ENCODE data around the gene UBE2J1. TPM values are rescaled to one million over a fixed set of nuclear protein-coding genes. Genes with fewer than 3 reads are reported as not detected.

UBE2J1 gene
- total RNA-seq, 2 experiments from 2014 or later = 34.7 to 34.9 TPM

- CTCF ChIA-PET = interaction anchor here (0.8 to 1.0 kb wide), 2 partner anchors 12 to 16 kb away, joined by 4 to 5 read pairs; no protein-coding TSS in a partner anchor
- DNase-seq (peak in 2 of 14 experiments; percentile 30 to 42), ATAC-seq (ENCODE audit: poor library complexity) (peak; percentile 43)
- Histone ChIP-seq H3K27me3 (ENCODE audit: control insufficient read depth in 1 of 2, insufficient read depth in 2 of 2, low read length in 2 of 2) (no peaks in the 10 kb centered on the region), H3K4me1 (ENCODE audit: insufficient read depth, low read length) (peaks cover 3% of the 10 kb centered on the region), H3K27ac (ENCODE audit: low read depth in 1 of 2, low read length in 2 of 2) (no peak overlapping the region), H3K36me3 (ENCODE audit: insufficient read depth, low read length) (no peaks in the 10 kb centered on the region), H3K4me3 (ENCODE audit: low read length) (no peak overlapping the region), H3K9me3 (ENCODE audit: control insufficient read depth in 1 of 2, insufficient read depth in 1 of 2, low read length in 2 of 2) (no peaks in the 10 kb centered on the region)
- POLR2A ChIA-PET = interaction anchor here (0.6 to 1.0 kb wide), 4 partner anchors 9 to 279 kb away, joined by 3 to 5 read pairs (median 3); no protein-coding TSS in a partner anchor
- H3K36me3 Mint-ChIP-seq (ENCODE audit: low read depth) = peaks cover 5% of the 10 kb centered on the region
- no peaks in the 10 kb centered on the region for H3K9me3 Mint-ChIP-seq
- intact Hi-C loops (cut with DNase I, micrococcal nuclease) = no loop called here
- H3K27ac Mint-ChIP-seq = no peak overlapping the region
- H3K4me3 Mint-ChIP-seq = peak overlapping the region; percentile 35
- TF ChIP-seq, protein P1, sequence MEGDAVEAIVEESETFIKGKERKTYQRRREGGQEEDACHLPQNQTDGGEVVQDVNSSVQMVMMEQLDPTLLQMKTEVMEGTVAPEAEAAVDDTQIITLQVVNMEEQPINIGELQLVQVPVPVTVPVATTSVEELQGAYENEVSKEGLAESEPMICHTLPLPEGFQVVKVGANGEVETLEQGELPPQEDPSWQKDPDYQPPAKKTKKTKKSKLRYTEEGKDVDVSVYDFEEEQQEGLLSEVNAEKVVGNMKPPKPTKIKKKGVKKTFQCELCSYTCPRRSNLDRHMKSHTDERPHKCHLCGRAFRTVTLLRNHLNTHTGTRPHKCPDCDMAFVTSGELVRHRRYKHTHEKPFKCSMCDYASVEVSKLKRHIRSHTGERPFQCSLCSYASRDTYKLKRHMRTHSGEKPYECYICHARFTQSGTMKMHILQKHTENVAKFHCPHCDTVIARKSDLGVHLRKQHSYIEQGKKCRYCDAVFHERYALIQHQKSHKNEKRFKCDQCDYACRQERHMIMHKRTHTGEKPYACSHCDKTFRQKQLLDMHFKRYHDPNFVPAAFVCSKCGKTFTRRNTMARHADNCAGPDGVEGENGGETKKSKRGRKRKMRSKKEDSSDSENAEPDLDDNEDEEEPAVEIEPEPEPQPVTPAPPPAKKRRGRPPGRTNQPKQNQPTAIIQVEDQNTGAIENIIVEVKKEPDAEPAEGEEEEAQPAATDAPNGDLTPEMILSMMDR (IDR thresholded peaks at IDR 0.05) = no peak
- peaks cover 58% of the 10 kb centered on the region for H3K4me1 Mint-ChIP-seq (ENCODE audit: low read depth)
- no peaks in the 10 kb centered on the region for H3K27me3 Mint-ChIP-seq
Measured at GRCh38 chr6:89360415-89360999, 8.0 kb upstream of the UBE2J1 start.

DNA sequence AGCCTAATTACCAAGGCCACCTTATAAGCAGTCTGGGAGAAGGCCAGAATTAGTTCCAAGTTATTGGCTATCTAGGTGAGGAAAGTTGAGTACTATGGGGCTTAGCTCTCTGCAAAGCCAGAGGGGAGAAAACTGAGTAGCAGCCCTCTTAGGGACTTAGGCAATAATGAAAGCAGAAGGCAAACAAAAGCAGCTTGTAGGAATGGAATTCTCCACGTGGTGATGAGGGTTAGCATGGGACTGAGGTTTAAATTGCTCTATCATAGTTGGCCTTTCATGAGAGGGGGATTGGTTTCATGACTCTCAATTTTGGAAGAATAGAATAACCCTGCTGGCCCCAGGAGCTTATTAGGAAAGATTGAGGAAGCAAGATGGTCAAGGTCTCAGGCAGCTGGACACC, 7.0 kb upstream of the UBE2J1 start:
- H3K9me3 Mint-ChIP-seq = no peaks in the 10 kb centered on the region
- H3K4me3 Mint-ChIP-seq = no peak overlapping the region
- H3K9me3 ChIP-seq (ENCODE audit: control insufficient read depth in 1 of 2, insufficient read depth in 1 of 2, low read length in 2 of 2) = no peaks in the 10 kb centered on the region
- ChIA-PET CTCF (interaction anchor here (1.0 to 1.4 kb wide), 2 partner anchors 13 to 15 kb away, joined by 3 to 5 read pairs; no protein-coding TSS in a partner anchor), POLR2A (interaction anchor here (0.9 to 1.0 kb wide), 3 partner anchors 8 to 278 kb away, joined by 3 to 5 read pairs (median 3); no protein-coding TSS in a partner anchor)
- H3K36me3 ChIP-seq (ENCODE audit: insufficient read depth, low read length) = no peaks in the 10 kb centered on the region
- H3K27ac Mint-ChIP-seq = no peak overlapping the region
- no peak overlapping the region for H3K27ac ChIP-seq (ENCODE audit: low read depth in 1 of 2, low read length in 2 of 2)
- peaks cover 3% of the 10 kb centered on the region for H3K4me1 ChIP-seq (ENCODE audit: insufficient read depth, low read length)
- H3K36me3 Mint-ChIP-seq (ENCODE audit: low read depth) = peaks cover 5% of the 10 kb centered on the region
- no peaks in the 10 kb centered on the region for H3K27me3 ChIP-seq (ENCODE audit: control insufficient read depth in 1 of 2, insufficient read depth in 2 of 2, low read length in 2 of 2)
- ATAC-seq (ENCODE audit: poor library complexity) (no peak), DNase-seq (no peak)
- peaks cover 49% of the 10 kb centered on the region for H3K4me1 Mint-ChIP-seq (ENCODE audit: low read depth)
- no peaks in the 10 kb centered on the region for H3K27me3 Mint-ChIP-seq
- TF ChIP-seq, protein P1 (IDR thresholded peaks at IDR 0.05) = no peak
- intact Hi-C loops (cut with DNase I, micrococcal nuclease) = loop anchor here (10.0 kb wide), 5 partner anchors 275 to 1225 kb away; partner anchors contain the start of genes CASP8AP2 (in 1 of the 2), MAP3K7 (in 1 of the 2), MDN1 (in 1 of the 2) and PNRC1 (in 1 of the 2)
- no peak overlapping the region for H3K4me3 ChIP-seq (ENCODE audit: low read length)

- peak overlapping the region; percentile 92 for H3K4me3 Mint-ChIP-seq
- peaks cover 51% of the 10 kb centered on the region for H3K4me1 Mint-ChIP-seq (ENCODE audit: low read depth)
- peak overlapping the region; percentile 90 for H3K27ac Mint-ChIP-seq
- H3K27me3 ChIP-seq (ENCODE audit: control insufficient read depth in 1 of 2, insufficient read depth in 2 of 2, low read length in 2 of 2) = no peaks in the 10 kb centered on the region
- POLR2A ChIA-PET = interaction anchor here (0.7 to 4.6 kb wide), 9 partner anchors 8 to 394 kb away, joined by 3 to 45 read pairs (median 6); partner anchors contain the start of genes PNRC1, RNGTT and RRAGD
- peak in 4 of 14 experiments; percentile 29 to 49 (median 44) for DNase-seq
- peaks cover 9% of the 10 kb centered on the region for H3K36me3 Mint-ChIP-seq (ENCODE audit: low read depth)
- peak overlapping the region; percentile 7 to 14 for H3K27ac ChIP-seq (ENCODE audit: low read depth in 1 of 2, low read length in 2 of 2)
- H3K4me1 ChIP-seq (ENCODE audit: insufficient read depth, low read length) = peaks cover 14% of the 10 kb centered on the region
- TF ChIP-seq, protein P1 (IDR thresholded peaks at IDR 0.05) = no peak
- H3K9me3 ChIP-seq (ENCODE audit: control insufficient read depth in 1 of 2, insufficient read depth in 1 of 2, low read length in 2 of 2) = no peaks in the 10 kb centered on the region
- CTCF ChIA-PET = interaction anchor here (4.2 kb wide), 1 partner anchor 14 kb away, joined by 29 read pairs; no protein-coding TSS in a partner anchor
- no peaks in the 10 kb centered on the region for H3K9me3 Mint-ChIP-seq
- intact Hi-C loops (cut with DNase I, micrococcal nuclease) = loop anchor here (2.0 to 10.0 kb wide), 6 partner anchors 15 to 1227 kb away; partner anchors contain the start of genes CASP8AP2 (in 1 of the 2), MAP3K7 (in 1 of the 2), MDN1 (in 1 of the 2) and PNRC1 (in 1 of the 2)
- H3K4me3 ChIP-seq (ENCODE audit: low read length) = peak overlapping the region; percentile 52
- ATAC-seq (ENCODE audit: poor library complexity) = no peak
- H3K27me3 Mint-ChIP-seq = no peaks in the 10 kb centered on the region
- no peaks in the 10 kb centered on the region for H3K36me3 ChIP-seq (ENCODE audit: insufficient read depth, low read length)
Measured at GRCh38 chr6:89357390-89357789, 4.9 kb upstream of the UBE2J1 start.

Measured in CD4-positive, alpha-beta T cell (primary cell).